HTERT RPE-1 (cell line): Measurements from ENCODE around the gene TNNT3.
"Not testable (repeated sequence)": the region's sequence is repeated elsewhere in the genome, so short reads cannot be mapped to it uniquely, and the experiment has no call there.

ENCODE experiments used
- in situ Hi-C: fragments of 300-500 bp; cut with MboI; formaldehyde crosslinking; loops from 4 replicates; pipeline ENCODE4 v1.14.3; 2020; ENCODE audit warnings: low sequenced_read_pairs

TNNT3 gene

GRCh38 chr11:1880746-1881441 lies 38.6 kb upstream of the TNNT3 start:
- in situ Hi-C loops, result no loop called here

- in situ Hi-C loops, result no loop called here
Measured at GRCh38 chr11:1881442-1882264, 37.9 kb upstream of the TNNT3 start.

GRCh38 chr11:1882265-1883238 lies 37.0 kb upstream of the TNNT3 start:
- in situ Hi-C loops, result no loop called here

DNA sequence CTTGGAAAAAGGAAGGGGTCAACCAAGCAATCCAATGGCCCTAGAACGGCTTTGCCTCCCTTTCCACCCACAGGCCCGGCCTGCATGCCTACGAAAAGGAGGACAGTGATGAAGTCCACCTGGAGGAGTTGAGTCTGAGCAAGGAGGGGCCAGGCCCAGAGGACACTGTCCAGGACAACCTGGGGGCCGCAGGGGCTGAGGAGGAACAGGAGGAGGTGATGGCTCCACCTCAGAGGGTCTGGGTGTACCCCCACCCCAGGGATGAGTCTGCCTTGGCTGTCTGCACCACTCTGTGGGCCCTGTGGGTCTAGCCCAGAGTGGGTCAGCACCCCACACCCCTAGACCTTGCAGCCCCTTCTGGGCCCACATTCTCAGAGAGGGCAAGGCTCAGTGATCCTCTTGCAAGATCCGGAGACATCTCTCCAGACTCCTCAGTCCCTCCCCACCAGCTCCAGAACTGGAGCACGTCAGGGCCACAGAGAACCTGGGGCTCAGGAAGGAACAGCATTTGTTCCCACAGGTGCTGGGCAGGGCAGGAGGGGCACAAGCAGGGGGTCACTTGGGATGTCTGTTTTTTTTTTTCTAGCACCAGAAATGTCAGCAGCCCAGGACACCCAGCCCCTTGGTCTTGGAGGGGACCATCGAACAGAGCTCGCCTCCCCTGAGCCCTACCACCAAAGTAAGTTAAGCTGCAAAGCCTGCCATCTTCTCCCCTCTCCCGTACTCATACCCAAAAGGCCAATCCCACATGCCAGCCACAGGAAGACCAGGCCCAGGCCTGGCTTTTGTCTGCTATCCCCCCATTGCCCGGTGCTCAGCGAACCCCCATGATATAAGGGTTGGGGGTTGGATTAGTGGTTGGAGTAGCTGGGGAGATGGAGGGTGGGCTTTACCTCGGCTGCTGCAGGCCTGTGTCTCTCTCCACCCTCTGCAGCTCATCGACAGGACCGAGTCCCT lies 35.9 kb upstream of the TNNT3 start:
- in situ Hi-C loops, result no loop called here

- in situ Hi-C loops, result no loop called here
Measured at GRCh38 chr11:1884303-1884700, 35.2 kb upstream of the TNNT3 start.

DNA sequence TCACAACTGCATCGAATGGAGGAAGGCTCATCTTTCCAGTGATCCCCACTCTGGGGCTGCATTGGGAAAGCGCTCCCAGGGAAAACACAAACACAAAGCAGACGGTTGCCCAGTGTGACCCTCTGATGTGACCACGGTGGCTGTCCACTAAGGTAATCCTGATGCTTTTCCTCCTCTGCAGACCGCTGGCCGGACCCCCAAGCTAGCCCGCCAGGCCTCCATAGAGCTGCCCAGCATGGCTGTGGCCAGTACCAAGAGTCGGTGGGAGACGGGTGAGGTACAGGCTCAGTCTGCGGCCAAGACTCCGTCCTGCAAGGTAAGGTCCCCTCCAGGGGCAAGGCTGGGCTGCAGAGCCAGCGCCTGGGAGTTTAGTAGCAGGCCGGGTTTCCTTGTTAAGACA lies 33.0 kb upstream of the TNNT3 start:
- in situ Hi-C loops, result not testable (repeated sequence)

DNA sequence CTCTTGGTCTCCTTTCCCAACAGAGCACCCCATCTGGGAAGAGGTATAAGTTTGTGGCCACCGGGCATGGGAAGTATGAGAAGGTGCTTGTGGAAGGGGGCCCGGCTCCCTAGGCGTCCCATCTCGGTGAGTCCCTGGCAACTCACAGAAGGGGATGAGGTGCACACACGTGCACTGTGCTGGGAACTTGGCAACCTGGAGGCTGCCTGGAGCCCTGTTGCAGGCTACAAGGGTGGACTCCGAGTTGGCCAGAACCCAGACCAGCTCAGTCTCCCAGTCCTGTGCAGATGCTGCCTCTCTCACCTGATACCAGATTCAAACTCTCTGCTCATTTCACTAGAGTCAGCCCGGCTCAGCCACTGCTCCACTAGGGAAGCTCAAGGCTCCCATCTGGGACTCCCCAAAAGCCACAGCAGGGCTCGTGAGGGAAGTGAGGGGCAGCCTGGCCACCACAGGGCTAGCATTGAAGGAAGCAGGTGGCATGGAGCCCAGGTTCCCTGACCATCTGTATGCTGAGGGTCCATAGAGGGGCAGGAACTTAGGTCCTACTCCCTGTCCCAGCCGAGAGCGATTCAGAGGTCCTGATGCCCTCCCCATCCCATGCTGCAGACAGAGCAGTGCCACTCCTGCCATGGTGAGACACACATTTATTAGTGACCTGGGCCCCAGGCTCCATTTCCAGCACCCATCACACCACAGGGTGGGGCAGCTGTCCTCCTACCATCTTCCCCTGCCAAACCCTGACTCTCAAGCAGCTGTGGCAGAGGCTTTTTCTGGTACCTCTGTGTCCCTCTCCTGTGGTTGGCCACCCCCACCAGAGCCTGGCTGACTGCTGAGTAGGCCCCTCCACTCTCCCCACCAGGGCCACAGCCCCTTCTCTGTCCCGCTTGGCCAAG lies 31.8 kb upstream of the TNNT3 start:
- in situ Hi-C loops, result no loop called here

DNA sequence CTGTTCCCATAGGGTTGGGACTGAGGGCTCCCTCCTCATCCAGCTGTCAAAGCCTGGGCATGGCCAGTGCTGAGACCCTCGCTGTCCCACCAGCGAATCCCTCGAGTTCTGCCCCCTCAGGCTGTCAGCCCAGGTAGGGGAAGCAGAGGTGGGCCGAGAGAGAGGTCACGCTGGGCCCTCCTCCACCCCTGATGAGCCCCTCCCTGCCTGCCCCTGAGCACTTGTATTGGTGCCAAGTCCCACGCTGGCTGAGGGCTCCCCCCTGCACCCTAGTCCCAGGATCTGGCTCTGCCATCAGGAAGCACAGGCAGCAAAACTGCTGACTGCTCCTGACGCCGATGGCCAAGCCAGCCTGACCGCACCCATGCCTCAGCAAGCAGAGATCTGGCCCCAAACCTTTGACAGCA lies 31.2 kb upstream of the TNNT3 start:
- in situ Hi-C loops, result no loop called here

DNA sequence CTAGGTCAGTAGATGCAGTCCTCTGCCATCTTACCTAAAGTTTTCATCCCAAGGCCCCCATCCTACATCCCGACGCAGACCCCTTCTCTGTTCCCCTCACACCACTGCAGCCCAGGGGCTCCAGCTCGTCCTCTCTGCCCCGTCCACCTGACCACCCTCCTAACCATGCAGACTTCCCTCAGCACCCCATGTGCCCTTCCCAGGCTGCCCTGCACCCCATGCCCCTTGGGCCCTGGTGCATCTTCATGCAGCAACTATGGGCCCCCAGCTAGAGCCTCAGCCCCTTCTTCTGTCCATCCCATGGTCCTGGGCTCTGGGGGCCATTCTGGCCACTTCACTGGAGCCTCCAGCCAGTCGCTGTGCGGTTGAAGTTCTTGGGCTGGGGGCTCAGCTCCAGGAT lies 30.7 kb upstream of the TNNT3 start:
- in situ Hi-C loops, result no loop called here

DNA sequence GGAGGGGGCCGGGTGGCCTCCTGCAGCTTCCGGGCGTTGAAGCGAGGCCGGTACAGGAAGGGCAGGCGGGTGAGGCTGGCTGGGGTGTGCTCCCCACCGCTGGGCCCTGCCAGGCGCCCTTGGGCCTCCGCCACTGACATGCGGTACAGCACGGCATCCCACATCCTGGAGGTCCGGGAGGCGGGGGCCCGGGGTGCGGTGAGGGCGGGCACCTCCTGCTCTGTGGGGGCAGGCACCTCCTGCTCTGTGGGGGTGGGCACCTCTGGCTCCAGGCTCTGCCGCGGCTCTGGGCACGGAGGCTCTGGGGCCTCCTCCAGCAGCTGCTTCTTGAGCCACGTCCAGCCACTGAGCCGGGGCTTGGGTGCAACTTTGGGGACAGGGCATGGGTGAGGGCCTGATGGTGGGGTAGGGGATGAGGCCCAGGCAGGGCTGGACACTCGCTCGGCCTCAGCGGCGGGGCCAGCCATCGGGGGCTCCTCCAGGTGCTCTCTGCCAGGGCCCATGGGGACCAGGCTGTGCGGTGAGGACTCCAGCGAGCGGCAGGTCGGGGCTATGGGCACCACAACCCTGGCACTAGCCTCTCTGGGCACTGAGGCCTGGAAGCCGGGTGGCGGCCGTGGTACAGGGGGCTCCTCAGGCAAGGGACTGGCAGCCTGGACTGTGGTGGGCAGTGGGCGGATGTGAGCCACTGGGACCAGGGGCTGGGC lies 30.1 kb upstream of the TNNT3 start:
- in situ Hi-C loops, result no loop called here

DNA sequence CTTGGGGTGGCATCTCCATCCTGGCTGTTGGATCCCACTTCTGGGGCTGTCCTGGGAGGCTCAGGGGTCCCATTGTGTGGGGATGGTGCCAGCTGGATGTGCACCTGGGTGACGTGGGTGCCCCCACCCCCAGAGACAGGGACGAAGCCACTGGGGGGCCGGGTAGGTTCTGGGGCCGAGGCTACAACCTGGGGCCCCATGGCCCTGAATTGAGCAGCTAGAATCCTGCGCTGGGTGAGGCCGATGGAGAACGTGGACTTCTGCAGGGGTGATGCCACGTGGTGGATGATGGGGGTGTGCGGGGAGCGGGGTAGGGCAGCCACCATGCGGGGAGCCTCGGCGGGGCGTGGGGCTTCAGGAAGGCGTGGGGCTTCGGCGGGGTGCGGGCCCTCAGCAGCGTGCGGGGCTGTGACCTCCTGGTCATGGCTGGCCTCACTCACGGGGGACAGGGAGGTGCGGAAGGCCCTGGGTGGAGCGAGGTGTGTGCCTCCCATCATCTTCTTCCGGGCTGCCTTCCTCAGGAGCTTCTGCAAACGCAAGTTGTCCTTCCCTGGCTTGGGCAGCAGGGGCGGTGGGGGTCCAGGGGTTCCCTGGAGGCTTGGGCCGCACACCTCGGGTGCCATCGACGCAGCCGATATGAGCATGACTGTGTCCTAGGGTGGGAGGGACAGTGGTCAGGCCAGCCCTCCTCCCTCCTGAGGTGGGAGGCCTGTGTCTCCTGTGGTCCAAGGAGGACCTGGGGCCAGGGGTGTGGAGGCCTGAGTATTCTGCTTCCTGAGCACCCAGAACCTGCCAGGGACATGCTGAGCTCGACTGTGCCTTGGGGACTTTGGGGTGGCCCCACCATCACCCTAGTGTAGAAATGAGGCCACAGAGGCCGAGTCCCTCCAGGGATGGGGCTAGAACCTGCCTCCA lies 29.3 kb upstream of the TNNT3 start:
- in situ Hi-C loops, result no loop called here

DNA sequence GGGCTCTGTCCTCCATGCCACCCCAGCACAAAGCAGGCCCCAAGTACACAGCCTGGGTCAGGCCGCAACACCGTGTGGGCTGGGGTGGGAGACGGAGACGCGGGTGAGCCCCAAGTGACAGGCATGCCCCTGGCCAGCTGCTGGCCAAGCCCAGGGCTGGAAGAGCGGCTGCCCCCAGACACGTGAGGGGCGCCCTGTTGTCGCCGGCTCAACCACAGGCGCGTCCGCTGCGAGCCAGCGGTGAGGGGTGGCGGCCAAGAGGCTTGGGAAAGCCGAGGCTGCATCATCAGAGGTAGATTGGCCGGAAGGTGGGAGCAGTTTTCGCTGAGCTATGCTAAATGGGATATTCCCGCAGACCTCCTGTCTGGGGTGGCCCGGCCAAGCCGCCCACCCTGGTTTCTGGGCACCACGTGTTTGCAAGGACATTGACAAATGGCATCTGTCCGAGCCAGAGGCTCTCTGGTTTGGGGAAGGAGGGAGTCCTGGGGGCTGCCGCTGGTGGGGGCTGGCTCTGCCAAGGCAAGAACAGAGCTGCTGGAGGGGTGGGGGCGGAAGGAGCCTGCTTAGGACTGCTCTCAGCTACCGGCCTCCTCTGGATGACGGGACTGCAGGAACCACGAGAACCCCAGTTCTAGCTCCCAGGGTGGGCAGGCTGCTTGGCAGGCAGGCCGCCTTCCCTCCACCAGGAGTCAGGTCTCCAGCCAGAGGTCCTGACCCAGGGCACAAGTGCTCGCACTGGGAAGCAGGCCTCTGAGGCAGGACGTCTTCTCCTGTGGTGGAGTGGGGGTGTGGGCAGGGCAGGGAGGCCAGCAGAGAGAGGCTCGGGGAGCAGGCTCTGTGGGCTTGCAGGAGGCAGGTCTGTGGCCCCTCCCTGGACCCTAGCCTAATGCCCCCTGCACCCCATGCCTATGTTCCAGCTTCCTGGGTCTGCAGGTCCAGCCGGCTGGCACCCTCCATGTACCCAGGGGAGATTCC lies 28.4 kb upstream of the TNNT3 start:
- in situ Hi-C loops, result no loop called here

DNA sequence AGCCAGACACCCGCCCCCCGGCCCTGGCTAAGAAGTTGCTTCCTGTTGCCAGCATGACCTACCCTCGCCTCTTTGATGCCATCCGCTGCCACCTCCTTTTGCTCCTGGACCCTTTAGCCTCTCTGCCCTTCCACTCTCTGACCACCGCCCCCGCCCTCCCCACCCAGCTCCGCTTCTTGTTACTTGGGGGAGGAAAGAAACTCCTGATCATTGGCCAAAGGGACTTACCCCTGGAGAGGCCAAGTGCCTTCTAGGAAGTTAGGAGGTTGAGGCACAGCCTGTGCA lies 27.7 kb upstream of the TNNT3 start, which contains the start of gene PRR33:
TSS of gene PRR33 (minus strand) at position 65 of the 285 bp plus-strand sequence. CDS start 1,311 bp downstream, outside the sequence.
- in situ Hi-C loops, result no loop called here

GRCh38 chr11:1892116-1892515 lies 27.4 kb upstream of the TNNT3 start:
- in situ Hi-C loops, result no loop called here

- in situ Hi-C loops, result no loop called here
Measured at GRCh38 chr11:1892558-1892957, 26.9 kb upstream of the TNNT3 start.

GRCh38 chr11:1893581-1894359 lies 25.7 kb upstream of the TNNT3 start:
- in situ Hi-C loops, result no loop called here
